ENCODE measurements around the gene NOX5.

GRCh38 chr15:69017978-69018377, 3.5 kb downstream of the NOX5 start:
- no peak for TF ChIP-seq CTCF (IDR thresholded peaks at IDR 0.05 in 8 of 11, conservative IDR thresholded peaks at IDR 0.05 in 3 of 11)
- no peak for TF ChIP-seq POLR2AphosphoS5 (IDR thresholded peaks at IDR 0.05)
